22Rv1 (cell line): ENCODE results near the gene FMR1.

Source experiments
- H3K27ac ChIP-seq: fragments of 450-650 bp; 2 replicates; pipeline ENCODE4 v1.5.1; 2017
- CTCF ChIP-seq: fragments of 450-650 bp; IDR thresholded peaks from 2 replicates; pipeline ENCODE4 v1.5.1; 2017; ENCODE audit warnings: mild to moderate bottlenecking
- ZFX ChIP-seq: fragments of 450-650 bp; IDR thresholded peaks from 2 replicates; pipeline ENCODE4 v1.6.1; 2017; ENCODE audit warnings: antibody characterized with exemption, borderline replicate concordance

Gene FMR1

GRCh38 chrX:147911192-147912022 is at the start of gene FMR1:
Gene FMR1, plus strand, starts transcription at chrX:147911919. Its CDS starts 261 bp downstream, at chrX:147912180.
- H3K27ac ChIP-seq: peak within 1 kb of the TSS; percentile 62
- TF ChIP-seq CTCF: no peak
- no peak for TF ChIP-seq ZFX

GRCh38 chrX:147875866-147876596 is 35.7 kb upstream of the FMR1 start:
- TF ChIP-seq CTCF: no peak
- no peak for TF ChIP-seq ZFX
- H3K27ac ChIP-seq: no peak overlapping the region

GRCh38 chrX:147876849-147877646 is 34.7 kb upstream of the FMR1 start:
- TF ChIP-seq CTCF (no peak), ZFX (no peak)
- no peak overlapping the region for H3K27ac ChIP-seq

GRCh38 chrX:147877726-147878125 is 34.0 kb upstream of the FMR1 start:
- TF ChIP-seq ZFX (no peak), CTCF (no peak)

GRCh38 chrX:147884958-147885357 is 26.8 kb upstream of the FMR1 start:
- TF ChIP-seq CTCF: no peak
- TF ChIP-seq ZFX: no peak
- no peak overlapping the region for H3K27ac ChIP-seq

More at GRCh38 chrX:147877726-147878125, 34.0 kb upstream of the FMR1 start:
- no peak overlapping the region for H3K27ac ChIP-seq

- no peak for TF ChIP-seq CTCF
- TF ChIP-seq ZFX: no peak
- no peak overlapping the region for H3K27ac ChIP-seq
Observed at GRCh38 chrX:147890756-147891155, 21.0 kb upstream of the FMR1 start.
